ENCODE measurements around the gene PKP2. TPM values are rescaled to one million over a fixed set of nuclear protein-coding genes. Genes with fewer than 3 reads are reported as not detected.

Gene PKP2
- total and polyA plus RNA-seq, 2 of the 13 experiments (the other 11 are each of a cell fraction or from before 2014, with no cell fraction given), result 15.1 to 25.3 TPM

GRCh38 chr12:32907898-32908476 lies 11.4 kb upstream of the PKP2 start:
- H3K27ac ChIP-seq (ENCODE audit: extremely low read length, insufficient read depth, low read length), result no peak overlapping the region
- intact Hi-C loops (cut with micrococcal nuclease; ENCODE audit: unreplicated experiment), result no loop called here
- POLR2A ChIA-PET, result no interaction called here

More at GRCh38 chr12:32907898-32908476, 11.4 kb upstream of the PKP2 start:
- CTCF ChIA-PET (ENCODE audit: low intra/inter-chr PET ratio, low total read pairs), result no interaction called here
- Histone ChIP-seq H3K4me3 (replicated peaks in 1 of 3; ENCODE audit: insufficient read depth in 1 of 3, low read depth in 2 of 3, low read length in 3 of 3) (no peak overlapping the region), H3K4me1 (ENCODE audit: insufficient read depth, low read length) (peaks cover 29% of the 10 kb centered on the region), H3K9ac (ENCODE audit: insufficient read depth, low read depth, low read length) (no peak overlapping the region), H3K9me3 (ENCODE audit: low read length) (no peaks in the 10 kb centered on the region), H2AFZ (ENCODE audit: low read length) (no peak overlapping the region), H3K36me3 (replicated peaks in 1 of 2; ENCODE audit: control insufficient read depth in 1 of 2, insufficient read depth in 2 of 2, low read length in 2 of 2) (no peaks in the 10 kb centered on the region), H4K20me1 (ENCODE audit: insufficient read depth, low read length) (no peaks in the 10 kb centered on the region), H3K4me2 (ENCODE audit: low read depth, low read length) (no peak overlapping the region), H3K27me3 (ENCODE audit: control insufficient read depth in 1 of 2, insufficient read depth in 2 of 2, low read length in 2 of 2) (no peaks in the 10 kb centered on the region), H3K79me2 (ENCODE audit: insufficient read depth, low read length) (no peaks in the 10 kb centered on the region)
- 92% methylated on average over 10 of the region's 10 CpGs for WGBS (ENCODE audit: low lambda C conversion rate)
- no TSS peak for BruUV-seq (replicated peaks)
- DNase-seq (ENCODE audit: low spot score) (no peak), FAIRE-seq (no peak), ATAC-seq (no peak)
- in situ Hi-C loops (cut with HindIII; ENCODE audit: extremely low pct_ligation_motif_present, low pct_unique_long_range_greater_than_20kb), result no loop called here
- TF ChIP-seq ZNF333 (CRISPR knock-in tag; IDR thresholded peaks at IDR 0.05; ENCODE audit: borderline replicate concordance) (no peak), NR2F2 (IDR thresholded peaks at IDR 0.05; ENCODE audit: borderline replicate concordance, low read depth) (no peak), ZNF414 (CRISPR knock-in tag; IDR thresholded peaks at IDR 0.05) (no peak), HOXA5 (CRISPR knock-in tag; IDR thresholded peaks at IDR 0.05) (no peak), ZNF772 (CRISPR knock-in tag; IDR thresholded peaks at IDR 0.05) (no peak), NR2F1 (CRISPR knock-in tag; IDR thresholded peaks at IDR 0.05) (no peak), ZBTB46 (CRISPR knock-in tag; IDR thresholded peaks at IDR 0.05; ENCODE audit: borderline replicate concordance) (no peak), KAT8 (CRISPR knock-in tag; IDR thresholded peaks at IDR 0.05) (no peak), XRCC5 (optimal IDR thresholded peaks at IDR 0.05; ENCODE audit: low read length) (no peak), RAD21 (CRISPR knock-in tag; IDR thresholded peaks at IDR 0.05) (no peak), TSC22D2 (CRISPR knock-in tag; IDR thresholded peaks at IDR 0.05; ENCODE audit: borderline replicate concordance) (no peak), NFATC3 (CRISPR knock-in tag; IDR thresholded peaks at IDR 0.05) (no peak), FOXP1 (IDR thresholded peaks at IDR 0.05) (no peak), FOXP1 (CRISPR knock-in tag; IDR thresholded peaks at IDR 0.05) (no peak), PRPF4 (IDR thresholded peaks at IDR 0.05; ENCODE audit: low read depth, low read length, poor library complexity, severe bottlenecking) (no peak), TCF12 (IDR thresholded peaks at IDR 0.05) (no peak), TCF12 (CRISPR knock-in tag; IDR thresholded peaks at IDR 0.05) (no peak), NCOA1 (CRISPR knock-in tag; IDR thresholded peaks at IDR 0.05) (no peak), ZNF343 (CRISPR knock-in tag; IDR thresholded peaks at IDR 0.05) (no peak)
